22Rv1 (cell line): Measurements from ENCODE around the gene CHAD.
A peak's percentile ranks its signal among the peaks of the same experiment; 100 is the strongest.

ENCODE experiments used
- CTCF ChIP-seq: fragments of 450-650 bp; IDR thresholded peaks from 2 replicates; pipeline ENCODE4 v1.5.1; 2017; ENCODE audit warnings: mild to moderate bottlenecking
- ZFX ChIP-seq: fragments of 450-650 bp; IDR thresholded peaks from 2 replicates; pipeline ENCODE4 v1.6.1; 2017; ENCODE audit warnings: antibody characterized with exemption, borderline replicate concordance

GRCh38 chr17:50482516-50482915 lies 13.8 kb upstream of the CHAD start:
- TF ChIP-seq CTCF (peak; percentile 88), ZFX (no peak)
